ENCODE measurements around the gene FMNL2. TPM values are rescaled to one million over a fixed set of nuclear protein-coding genes. Genes with fewer than 3 reads are reported as not detected.

FMNL2 gene
- total RNA-seq, 1 donor from 2014 or later = 108 TPM

- Mint-ChIP-seq H3K27ac (no peak overlapping the region), H3K4me3 (ENCODE audit: low read depth) (no peak overlapping the region), H3K4me1 (ENCODE audit: low read depth) (peaks cover 16% of the 10 kb centered on the region), H3K9me3 (ENCODE audit: low read depth) (no peaks in the 10 kb centered on the region), H3K36me3 (ENCODE audit: insufficient read depth) (peaks cover 3% of the 10 kb centered on the region), H3K27me3 (no peaks in the 10 kb centered on the region)
- TF ChIP-seq CTCF (IDR thresholded peaks at IDR 0.05; ENCODE audit: unreplicated experiment) = no peak
- DNase-seq (ENCODE audit: low spot score, unreplicated experiment) = no peak
These were observed 29.0 kb downstream of the FMNL2 start for GRCh38 chr2:152363936-152364335.

GRCh38 chr2:152367547-152368390 lies 32.8 kb downstream of the FMNL2 start:
- Mint-ChIP-seq H3K27ac (no peak overlapping the region), H3K4me1 (ENCODE audit: low read depth) (peaks cover 20% of the 10 kb centered on the region), H3K36me3 (ENCODE audit: insufficient read depth) (peaks cover 3% of the 10 kb centered on the region), H3K4me3 (ENCODE audit: low read depth) (no peak overlapping the region), H3K27me3 (no peaks in the 10 kb centered on the region), H3K9me3 (ENCODE audit: low read depth) (no peaks in the 10 kb centered on the region)
- no peak for DNase-seq (ENCODE audit: low spot score, unreplicated experiment)
- TF ChIP-seq CTCF (IDR thresholded peaks at IDR 0.05; ENCODE audit: unreplicated experiment) = no peak

GRCh38 chr2:152369176-152369860 lies 34.3 kb downstream of the FMNL2 start:
- DNase-seq (ENCODE audit: low spot score, unreplicated experiment) = no peak
- Mint-ChIP-seq H3K9me3 (ENCODE audit: low read depth) (no peaks in the 10 kb centered on the region), H3K4me1 (ENCODE audit: low read depth) (peaks cover 26% of the 10 kb centered on the region), H3K36me3 (ENCODE audit: insufficient read depth) (peaks cover 3% of the 10 kb centered on the region), H3K27me3 (no peaks in the 10 kb centered on the region), H3K4me3 (ENCODE audit: low read depth) (no peak overlapping the region), H3K27ac (no peak overlapping the region)
- no peak for TF ChIP-seq CTCF (IDR thresholded peaks at IDR 0.05; ENCODE audit: unreplicated experiment)

GRCh38 chr2:152370783-152371182 lies 35.8 kb downstream of the FMNL2 start:
- no peak for DNase-seq (ENCODE audit: low spot score, unreplicated experiment)
- no peak overlapping the region for H3K4me3 Mint-ChIP-seq (ENCODE audit: low read depth)
- peaks cover 3% of the 10 kb centered on the region for H3K36me3 Mint-ChIP-seq (ENCODE audit: insufficient read depth)
- H3K27ac Mint-ChIP-seq = no peak overlapping the region
- H3K9me3 Mint-ChIP-seq (ENCODE audit: low read depth) = no peaks in the 10 kb centered on the region
- no peaks in the 10 kb centered on the region for H3K27me3 Mint-ChIP-seq
- no peak for TF ChIP-seq CTCF (IDR thresholded peaks at IDR 0.05; ENCODE audit: unreplicated experiment)
- H3K4me1 Mint-ChIP-seq (ENCODE audit: low read depth) = peaks cover 28% of the 10 kb centered on the region

GRCh38 chr2:152372438-152372984 lies 37.5 kb downstream of the FMNL2 start:
- H3K4me3 Mint-ChIP-seq (ENCODE audit: low read depth) = no peak overlapping the region
- H3K27me3 Mint-ChIP-seq = no peaks in the 10 kb centered on the region
- H3K4me1 Mint-ChIP-seq (ENCODE audit: low read depth) = peaks cover 37% of the 10 kb centered on the region
- DNase-seq (ENCODE audit: low spot score, unreplicated experiment) = no peak
- H3K36me3 Mint-ChIP-seq (ENCODE audit: insufficient read depth) = peaks cover 3% of the 10 kb centered on the region
- no peaks in the 10 kb centered on the region for H3K9me3 Mint-ChIP-seq (ENCODE audit: low read depth)
- no peak overlapping the region for H3K27ac Mint-ChIP-seq
- no peak for TF ChIP-seq CTCF (IDR thresholded peaks at IDR 0.05; ENCODE audit: unreplicated experiment)
